Lower lobe of right lung (tissue), 2 donors: ENCODE results near the gene CBFA2T2. TPM values are rescaled to one million over a fixed set of nuclear protein-coding genes. Genes with fewer than 3 reads are reported as not detected.

Source experiments
- ATAC-seq, 2 donors: fragments of 200-7000 bp; cut with Tn5 transposase; one replicate each; pipeline ENCODE4 v1.9.1; 2020 to 2022; ENCODE audit warnings: mild to moderate bottlenecking in 2 of 2, moderate library complexity in 2 of 2
- DNase-seq: peaks from one replicate; pipeline ENCODE4 v3.0.0-alpha.2; 2020
- H3K27ac ChIP-seq: fragments of 200-600 bp; one replicate; pipeline ENCODE4 v1.8.0; 2022
- H3K27me3 ChIP-seq: fragments of 200-600 bp; one replicate; pipeline ENCODE4 v1.8.0; 2022; ENCODE audit warnings: low read depth
- H3K36me3 ChIP-seq: fragments of 200-600 bp; one replicate; pipeline ENCODE4 v1.8.0; 2022; ENCODE audit warnings: mild to moderate bottlenecking
- H3K4me1 ChIP-seq: fragments of 200-600 bp; one replicate; pipeline ENCODE4 v1.8.0; 2022
- H3K4me3 ChIP-seq: fragments of 200-600 bp; one replicate; pipeline ENCODE4 v1.8.0; 2022; ENCODE audit warnings: mild to moderate bottlenecking
- H3K9me3 ChIP-seq: fragments of 200-600 bp; one replicate; pipeline ENCODE4 v1.8.0; 2022
- intact Hi-C: fragments of 100-400 bp; cut with DNase I; formaldehyde crosslinking; loops from one replicate; pipeline ENCODE4 v1.11.0; 2022
- total RNA-seq: library from RNA; stranded (reverse); fragmentation: NEBNext Ultra II Directional; extraction: Animal tissue kit (Norgen Biotek cat#: 25700); gene quantifications from one replicate; pipeline ENCODE4 v1.2.1, GENCODE V29; 2021
- TF ChIP-seq, protein P1 (sequence below): fragments of 200-600 bp; IDR thresholded peaks from one replicate; pipeline ENCODE4 v1.8.0; 2022; ENCODE audit warnings: antibody characterized with exemption, mild to moderate bottlenecking
- donor health status: DM: no; HTN: yes; CAD: no; lungs with severe emphysema.

CBFA2T2 gene
- total RNA-seq, 1 donor from 2014 or later: 18.2 TPM

DNA sequence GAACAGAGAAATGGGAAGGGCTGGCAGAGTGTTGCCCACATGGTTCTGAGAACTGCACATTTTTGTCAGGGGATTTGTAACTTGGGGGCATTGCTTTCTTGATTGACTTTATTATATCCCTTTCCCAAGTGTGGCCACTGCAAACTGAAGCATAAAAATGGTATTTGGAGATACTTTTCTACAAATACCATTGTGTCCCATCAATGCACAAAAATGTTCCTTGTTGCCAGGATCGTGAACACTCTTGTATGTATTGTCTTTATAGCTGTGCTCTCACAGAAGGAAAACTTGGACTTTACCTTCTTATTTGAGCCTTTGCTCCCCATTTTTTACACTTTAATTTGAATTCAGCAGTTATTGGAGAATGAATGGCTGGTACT lies 115.1 kb downstream of the CBFA2T2 start:
- Histone ChIP-seq H3K4me3 (no peak overlapping the region), H3K36me3 (peaks cover 27% of the 10 kb centered on the region), H3K27me3 (no peaks in the 10 kb centered on the region), H3K9me3 (no peaks in the 10 kb centered on the region), H3K27ac (no peak overlapping the region), H3K4me1 (no peaks in the 10 kb centered on the region)
- no peak for ATAC-seq
- intact Hi-C loops: no loop called here
- no peak for DNase-seq
- TF ChIP-seq, protein P1, sequence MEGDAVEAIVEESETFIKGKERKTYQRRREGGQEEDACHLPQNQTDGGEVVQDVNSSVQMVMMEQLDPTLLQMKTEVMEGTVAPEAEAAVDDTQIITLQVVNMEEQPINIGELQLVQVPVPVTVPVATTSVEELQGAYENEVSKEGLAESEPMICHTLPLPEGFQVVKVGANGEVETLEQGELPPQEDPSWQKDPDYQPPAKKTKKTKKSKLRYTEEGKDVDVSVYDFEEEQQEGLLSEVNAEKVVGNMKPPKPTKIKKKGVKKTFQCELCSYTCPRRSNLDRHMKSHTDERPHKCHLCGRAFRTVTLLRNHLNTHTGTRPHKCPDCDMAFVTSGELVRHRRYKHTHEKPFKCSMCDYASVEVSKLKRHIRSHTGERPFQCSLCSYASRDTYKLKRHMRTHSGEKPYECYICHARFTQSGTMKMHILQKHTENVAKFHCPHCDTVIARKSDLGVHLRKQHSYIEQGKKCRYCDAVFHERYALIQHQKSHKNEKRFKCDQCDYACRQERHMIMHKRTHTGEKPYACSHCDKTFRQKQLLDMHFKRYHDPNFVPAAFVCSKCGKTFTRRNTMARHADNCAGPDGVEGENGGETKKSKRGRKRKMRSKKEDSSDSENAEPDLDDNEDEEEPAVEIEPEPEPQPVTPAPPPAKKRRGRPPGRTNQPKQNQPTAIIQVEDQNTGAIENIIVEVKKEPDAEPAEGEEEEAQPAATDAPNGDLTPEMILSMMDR: no peak

DNA sequence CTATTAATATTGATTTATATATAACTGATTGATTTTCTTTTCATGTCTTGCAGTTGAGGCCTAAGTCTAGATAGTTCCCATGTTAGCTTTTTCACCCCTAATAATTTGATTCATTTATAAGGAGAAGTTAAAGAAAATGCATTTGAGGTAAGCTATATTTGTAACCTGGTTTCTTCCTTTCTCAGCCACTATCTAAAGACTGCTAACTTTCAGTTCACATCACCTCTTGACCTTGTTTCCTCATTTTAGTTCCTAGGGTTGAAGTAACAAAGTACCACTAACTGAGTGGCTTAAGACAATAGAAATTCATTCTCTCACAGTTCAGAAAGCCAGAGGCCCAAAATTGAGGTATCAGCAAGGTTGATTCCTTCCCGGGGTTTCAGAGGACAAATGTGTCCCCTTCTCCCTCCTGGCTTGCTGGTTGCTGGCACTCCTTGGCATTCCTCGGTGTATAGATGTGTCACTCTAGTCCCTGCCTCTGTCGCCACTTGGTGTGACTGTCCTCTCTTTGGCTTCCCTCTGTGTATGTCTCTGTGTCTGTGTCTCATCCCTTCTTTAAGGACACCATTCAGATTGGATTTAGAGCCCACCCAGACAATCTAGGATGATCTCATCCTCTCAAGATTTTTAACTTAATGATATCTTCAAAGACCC lies 116.3 kb downstream of the CBFA2T2 start:
- no peak overlapping the region for H3K27ac ChIP-seq
- TF ChIP-seq, protein P1: no peak
- no peak overlapping the region for H3K4me3 ChIP-seq
- intact Hi-C loops: no loop called here
- H3K36me3 ChIP-seq: peaks cover 35% of the 10 kb centered on the region
- no peak for ATAC-seq
- H3K27me3 ChIP-seq: no peaks in the 10 kb centered on the region
- no peak for DNase-seq
- no peaks in the 10 kb centered on the region for H3K9me3 ChIP-seq
- H3K4me1 ChIP-seq: no peaks in the 10 kb centered on the region

DNA sequence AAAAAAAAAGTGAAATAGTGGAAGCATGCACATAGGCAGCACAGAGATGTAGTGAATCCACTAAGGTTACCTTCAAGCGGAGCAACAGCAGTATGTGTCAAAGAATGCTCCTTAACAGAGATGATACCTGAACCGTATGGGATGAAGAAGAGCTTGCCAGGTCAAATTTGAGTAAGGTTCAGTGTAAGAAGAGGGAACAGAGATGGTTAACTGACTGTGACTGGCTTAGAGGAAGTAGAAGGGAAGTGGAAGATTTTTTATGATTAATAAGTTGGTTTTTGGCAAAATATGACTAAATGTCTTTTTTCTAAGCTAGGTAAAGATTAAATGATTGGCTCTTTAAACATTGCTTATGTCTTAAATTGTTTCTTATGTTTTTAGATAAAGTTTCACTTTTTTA lies 119.6 kb downstream of the CBFA2T2 start:
- Histone ChIP-seq H3K4me1 (no peaks in the 10 kb centered on the region), H3K36me3 (peaks cover 67% of the 10 kb centered on the region), H3K9me3 (no peaks in the 10 kb centered on the region), H3K4me3 (no peak overlapping the region), H3K27me3 (no peaks in the 10 kb centered on the region), H3K27ac (no peak overlapping the region)
- TF ChIP-seq, protein P1: no peak
- intact Hi-C loops: no loop called here
- no peak for ATAC-seq
- DNase-seq: no peak

DNA sequence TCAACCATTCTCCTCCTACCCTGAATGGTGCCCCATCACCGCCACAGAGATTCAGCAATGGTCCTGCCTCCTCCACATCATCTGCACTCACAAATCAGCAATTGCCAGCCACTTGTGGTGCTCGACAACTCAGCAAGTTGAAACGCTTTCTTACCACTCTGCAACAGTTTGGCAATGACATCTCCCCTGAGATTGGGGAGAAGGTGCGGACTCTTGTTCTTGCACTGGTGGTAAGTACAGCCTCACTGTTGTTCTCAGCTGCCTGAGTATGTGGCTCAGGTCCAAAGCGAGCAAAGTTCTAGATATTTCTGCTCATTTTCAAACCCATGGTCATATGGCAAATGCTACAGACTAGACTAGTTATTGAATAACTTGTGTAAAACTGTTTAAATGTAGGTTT lies 121.2 kb downstream of the CBFA2T2 start:
- no peaks in the 10 kb centered on the region for H3K27me3 ChIP-seq
- H3K4me1 ChIP-seq: no peaks in the 10 kb centered on the region
- no peaks in the 10 kb centered on the region for H3K9me3 ChIP-seq
- DNase-seq: no peak
- intact Hi-C loops: no loop called here
- peaks cover 78% of the 10 kb centered on the region for H3K36me3 ChIP-seq
- TF ChIP-seq, protein P1: no peak
- H3K4me3 ChIP-seq: no peak overlapping the region
- no peak for ATAC-seq
- no peak overlapping the region for H3K27ac ChIP-seq

DNA sequence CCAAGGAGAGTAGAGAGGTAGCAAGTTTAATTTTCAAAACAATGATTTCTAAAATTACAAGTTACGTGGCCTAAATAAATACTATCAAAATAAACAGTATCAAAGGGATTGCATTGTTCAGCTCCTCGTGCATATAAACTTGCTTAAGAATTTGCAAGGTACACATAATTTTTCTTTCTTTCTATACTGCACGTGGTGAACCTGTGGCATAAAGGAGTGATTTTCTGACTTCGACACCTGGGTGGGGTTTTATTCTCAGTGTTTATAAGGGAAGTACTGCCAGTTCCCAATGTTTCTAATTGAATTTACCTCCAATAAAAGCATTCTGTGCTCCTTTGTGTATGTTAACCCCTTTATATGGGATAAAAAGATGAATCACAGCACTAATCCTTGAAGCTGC lies 122.1 kb downstream of the CBFA2T2 start:
- Histone ChIP-seq H3K36me3 (peaks cover 77% of the 10 kb centered on the region), H3K4me1 (no peaks in the 10 kb centered on the region), H3K9me3 (no peaks in the 10 kb centered on the region), H3K4me3 (no peak overlapping the region), H3K27ac (no peak overlapping the region), H3K27me3 (no peaks in the 10 kb centered on the region)
- TF ChIP-seq, protein P1: no peak
- DNase-seq (no peak), ATAC-seq (no peak)
- intact Hi-C loops: no loop called here
